ENCODE data around the gene SMAD5.

The SMAD5 gene

GRCh38 chr5:136164226-136164625 is 31.6 kb downstream of the SMAD5 start:
- TF ChIP-seq CTCF (IDR thresholded peaks at IDR 0.05): no peak
- no peak overlapping the region for H3K27ac ChIP-seq
- DNase-seq (ENCODE audit: low spot score): no peak
- no peak overlapping the region for H3K4me3 ChIP-seq

DNA sequence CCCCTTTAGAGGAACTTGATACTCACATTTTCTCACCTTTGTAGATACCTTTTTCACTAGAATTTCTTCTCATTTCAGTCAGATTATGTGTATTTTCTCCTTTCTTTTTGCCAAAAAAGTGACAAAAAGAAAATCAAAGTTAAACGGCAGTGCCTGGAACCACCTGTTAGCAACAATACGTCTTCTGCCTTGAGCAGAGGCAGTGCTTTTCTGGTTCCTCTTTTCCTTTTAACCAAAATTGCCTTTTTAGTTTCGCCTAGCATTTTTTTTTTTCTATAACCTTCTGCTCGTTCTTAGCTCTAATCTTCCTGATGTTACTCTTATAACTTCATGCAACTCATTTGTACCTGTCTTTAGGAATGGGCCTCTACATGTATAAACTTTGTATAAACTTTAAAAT is 34.3 kb downstream of the SMAD5 start:
- Histone ChIP-seq H3K27ac (no peak overlapping the region), H3K4me3 (no peak overlapping the region)
- no peak for TF ChIP-seq CTCF (IDR thresholded peaks at IDR 0.05)
- DNase-seq (ENCODE audit: low spot score): no peak

DNA sequence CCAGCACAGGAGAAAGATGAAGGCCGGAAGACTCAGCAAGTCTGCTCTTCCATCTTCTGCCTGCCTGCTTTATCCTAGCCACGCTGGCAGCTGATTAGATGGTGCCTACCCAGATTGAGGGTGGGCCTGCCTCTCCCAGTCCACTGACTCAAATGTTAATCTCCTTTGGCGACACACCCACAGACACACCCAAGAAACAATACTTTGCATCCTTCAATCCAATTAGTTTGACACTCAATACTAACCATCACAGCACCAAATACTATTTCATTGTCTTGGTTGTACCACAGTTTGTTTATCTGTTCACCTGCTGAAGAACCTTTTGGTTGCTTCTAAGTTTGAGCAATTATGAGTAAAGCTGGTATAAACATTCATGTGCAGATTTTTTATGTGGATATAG is 36.6 kb downstream of the SMAD5 start:
- DNase-seq (ENCODE audit: low spot score): no peak
- Histone ChIP-seq H3K27ac (no peak overlapping the region), H3K4me3 (no peak overlapping the region)
- TF ChIP-seq CTCF (IDR thresholded peaks at IDR 0.05): no peak

- DNase-seq (ENCODE audit: low spot score): no peak
These were observed 41.5 kb downstream of the SMAD5 start for GRCh38 chr5:136174021-136174659.

GRCh38 chr5:136182618-136183017 is 50.0 kb downstream of the SMAD5 start:
- no peak overlapping the region for H3K4me3 ChIP-seq
- no peak for DNase-seq (ENCODE audit: low spot score)
- no peak overlapping the region for H3K27ac ChIP-seq
- TF ChIP-seq CTCF (IDR thresholded peaks at IDR 0.05): no peak

More at GRCh38 chr5:136174021-136174659, 41.5 kb downstream of the SMAD5 start:
- no peak overlapping the region for H3K27ac ChIP-seq
- TF ChIP-seq CTCF (IDR thresholded peaks at IDR 0.05): no peak
- no peak overlapping the region for H3K4me3 ChIP-seq

DNA sequence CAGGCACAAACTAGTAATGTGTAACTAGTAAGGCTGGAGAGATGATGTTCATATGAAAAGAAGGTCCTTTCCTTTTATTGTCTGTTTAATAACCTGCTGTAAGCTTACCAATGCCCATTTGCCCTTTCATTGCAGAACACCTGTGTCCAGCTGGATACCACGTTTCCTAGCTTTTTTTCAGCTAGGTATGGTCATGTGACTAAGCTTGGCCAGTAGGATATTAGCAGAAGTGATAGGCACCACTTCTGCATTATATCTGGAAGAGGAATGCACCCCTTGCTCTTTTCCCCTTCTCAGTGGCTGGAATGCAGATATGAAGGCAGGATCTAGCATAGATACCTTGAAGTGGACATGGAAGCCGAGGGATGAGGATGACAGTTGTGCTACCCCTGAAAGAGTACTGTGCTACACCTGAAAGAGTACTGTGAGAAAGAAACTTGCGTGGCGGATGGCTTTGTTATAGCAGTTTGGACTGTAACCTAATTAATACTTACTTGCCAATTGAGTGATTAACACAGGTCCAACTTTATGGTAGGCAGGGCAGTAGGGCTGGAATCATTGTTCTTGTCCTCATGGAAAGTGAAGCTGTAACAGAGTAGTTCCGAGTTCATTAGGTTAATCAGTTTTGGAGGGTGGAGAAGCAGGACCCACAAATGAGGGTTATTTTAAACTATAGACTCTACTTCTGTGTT is 53.5 kb downstream of the SMAD5 start:
- TF ChIP-seq CTCF (IDR thresholded peaks at IDR 0.05): no peak
- DNase-seq (ENCODE audit: low spot score): no peak

DNA sequence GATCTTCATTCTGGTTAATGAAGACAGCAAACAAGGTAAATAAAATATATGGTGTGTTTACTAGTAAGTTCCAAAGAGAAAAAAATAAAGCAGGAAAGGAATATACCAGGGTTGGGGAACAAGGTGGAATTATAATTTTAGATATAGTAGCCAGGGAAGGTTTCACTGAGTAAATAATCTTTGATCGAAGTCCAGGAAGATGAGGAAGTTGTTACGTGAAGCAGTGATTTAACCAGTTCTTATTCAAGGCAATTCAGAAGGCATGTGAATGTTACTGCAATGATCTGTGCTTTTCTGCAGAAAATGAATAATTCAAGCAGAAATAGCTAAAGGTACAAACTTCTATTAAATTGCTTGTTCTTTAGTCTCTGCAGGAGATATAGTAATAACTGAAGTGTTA is 54.2 kb downstream of the SMAD5 start:
- DNase-seq (ENCODE audit: low spot score): no peak
- no peak overlapping the region for H3K27ac ChIP-seq
- H3K4me3 ChIP-seq: no peak overlapping the region
- no peak for TF ChIP-seq CTCF (IDR thresholded peaks at IDR 0.05)

More for the DNA sequence above, 53.5 kb downstream of the SMAD5 start:
- no peak overlapping the region for H3K4me3 ChIP-seq
- no peak overlapping the region for H3K27ac ChIP-seq

Measured in coronary artery (tissue), 2 donors.